Common myeloid progenitor, CD34-positive (primary cell): ENCODE data around the gene WDR33.

Source experiments
- CTCF ChIA-PET: fragments of 350-600 bp; sonication (Branson Sonifier 250); formaldehyde crosslinking; loops from one replicate; lab custom pipeline; 2021; ENCODE audit warnings: antibody characterized with exemption; lab: Charles Lee
- POLR2A ChIA-PET: fragments of 350-600 bp; sonication (Branson Sonifier 250); formaldehyde crosslinking; loops from one replicate; lab custom pipeline; 2021; ENCODE audit warnings: antibody characterized with exemption; lab: Charles Lee
- DNase-seq, 3 donors: peaks; one replicate each; pipeline versions ENCODE4 v3.0.0 to v3.0.0-alpha.2; 2013
- H3K27ac ChIP-seq, 2 experiments: 1 replicate in 1 of 2; 2 replicates in 1 of 2; pipeline ENCODE4 v1.7.0; 2013; ENCODE audit warnings: inconsistent platforms in 2 of 2, low read length in 2 of 2, mild to moderate bottlenecking in 2 of 2, low read depth in 1 of 2, moderate library complexity in 1 of 2; ENCODE audit not compliant: severe bottlenecking in 2 of 2, insufficient read depth in 1 of 2, poor library complexity in 1 of 2
- H3K27me3 ChIP-seq, 5 experiments: replicated peaks in 2 of 5; 1 replicate in 3 of 5; 2 replicates in 2 of 5; pipeline versions ENCODE4 v1.6.1 to v1.7.0; 2013; ENCODE audit warnings: low read length in 4 of 5, mild to moderate bottlenecking in 2 of 5, moderate library complexity in 2 of 5, inconsistent platforms in 1 of 5; ENCODE audit not compliant: insufficient read depth in 5 of 5, control insufficient read depth in 4 of 5
- H3K36me3 ChIP-seq, 4 experiments: 1 replicate in 2 of 4; 2 replicates in 2 of 4; pipeline versions ENCODE4 v1.6.1 to v1.7.0; 2013; ENCODE audit warnings: low read length in 3 of 4, control low read depth in 1 of 4, mild to moderate bottlenecking in 1 of 4; ENCODE audit not compliant: control insufficient read depth in 4 of 4, insufficient read depth in 4 of 4
- H3K4me1 ChIP-seq, 4 experiments: 1 replicate in 3 of 4; 2 replicates in 1 of 4; pipeline versions ENCODE4 v1.6.1 to v1.7.1; 2013; ENCODE audit warnings: low read length in 3 of 4, mild to moderate bottlenecking in 3 of 4, control low read depth in 1 of 4, inconsistent platforms in 1 of 4, moderate library complexity in 1 of 4; ENCODE audit not compliant: control insufficient read depth in 4 of 4, insufficient read depth in 4 of 4; ENCODE audit errors: control extremely low read depth in 1 of 4
- H3K4me3 ChIP-seq, 7 experiments: 1 replicate in 4 of 7; 2 replicates in 3 of 7; pipeline versions ENCODE4 v1.5.1 to v1.7.0; 2013; ENCODE audit warnings: mild to moderate bottlenecking in 7 of 7, low read length in 6 of 7, moderate library complexity in 6 of 7, inconsistent platforms in 2 of 7, low read depth in 2 of 7, control low read depth in 1 of 7; ENCODE audit not compliant: insufficient read depth in 4 of 7, control insufficient read depth in 1 of 7; ENCODE audit errors: extremely low read depth in 1 of 7
- H3K9me3 ChIP-seq, 5 experiments: 1 replicate in 4 of 5; 2 replicates in 1 of 5; pipeline versions ENCODE4 v1.6.1 to v1.7.1; 2013; ENCODE audit warnings: low read length in 4 of 5, mild to moderate bottlenecking in 2 of 5, inconsistent platforms in 1 of 5, low read depth in 1 of 5, moderate library complexity in 1 of 5; ENCODE audit not compliant: control insufficient read depth in 4 of 5, insufficient read depth in 2 of 5; ENCODE audit errors: control extremely low read depth in 1 of 5
- WGBS: methylation state at CpG from one replicate; pipeline ENCODE4 v1.1.5; 2013; ENCODE audit not compliant: insufficient coverage; 5-methylcytosine and 5-hydroxymethylcytosine counted together

WDR33 gene

DNA sequence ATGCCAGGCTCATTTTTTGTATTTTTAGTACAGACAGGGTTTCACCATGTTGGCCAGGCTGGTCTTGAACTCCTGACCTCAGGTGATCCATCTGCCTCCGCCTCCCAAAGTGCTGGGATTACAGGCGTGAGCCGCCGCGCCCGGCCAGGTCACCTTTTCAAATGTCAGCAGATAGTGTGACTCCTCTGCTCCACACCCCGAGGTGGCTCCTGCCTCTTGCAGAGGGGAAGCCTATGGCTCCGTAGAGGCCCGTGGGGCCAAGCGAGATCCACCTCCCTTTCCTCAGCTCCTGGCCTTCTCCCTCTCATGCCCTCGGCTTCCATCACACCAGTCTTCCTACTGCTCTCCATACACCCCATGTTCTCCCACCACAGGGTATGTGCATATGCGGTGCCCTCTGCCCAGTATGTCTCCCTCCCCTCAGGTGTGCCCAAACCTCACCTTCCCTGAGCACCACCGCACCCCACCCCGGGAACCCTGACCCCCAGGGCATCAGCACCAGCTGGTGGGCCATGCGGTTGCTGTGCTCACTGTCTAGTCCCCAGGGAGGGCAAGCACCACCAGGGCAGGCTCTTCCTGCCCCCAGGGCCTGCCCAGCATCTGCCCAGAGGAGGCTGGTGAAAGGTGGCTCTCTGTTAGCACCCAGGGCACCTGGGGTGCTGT is 154.3 kb downstream of the WDR33 start:
- CTCF ChIA-PET = interaction anchor here (0.7 to 2.0 kb wide), 3 partner anchors 9 to 271 kb away, joined by 3 to 6 read pairs (median 4); no protein-coding TSS in a partner anchor

DNA sequence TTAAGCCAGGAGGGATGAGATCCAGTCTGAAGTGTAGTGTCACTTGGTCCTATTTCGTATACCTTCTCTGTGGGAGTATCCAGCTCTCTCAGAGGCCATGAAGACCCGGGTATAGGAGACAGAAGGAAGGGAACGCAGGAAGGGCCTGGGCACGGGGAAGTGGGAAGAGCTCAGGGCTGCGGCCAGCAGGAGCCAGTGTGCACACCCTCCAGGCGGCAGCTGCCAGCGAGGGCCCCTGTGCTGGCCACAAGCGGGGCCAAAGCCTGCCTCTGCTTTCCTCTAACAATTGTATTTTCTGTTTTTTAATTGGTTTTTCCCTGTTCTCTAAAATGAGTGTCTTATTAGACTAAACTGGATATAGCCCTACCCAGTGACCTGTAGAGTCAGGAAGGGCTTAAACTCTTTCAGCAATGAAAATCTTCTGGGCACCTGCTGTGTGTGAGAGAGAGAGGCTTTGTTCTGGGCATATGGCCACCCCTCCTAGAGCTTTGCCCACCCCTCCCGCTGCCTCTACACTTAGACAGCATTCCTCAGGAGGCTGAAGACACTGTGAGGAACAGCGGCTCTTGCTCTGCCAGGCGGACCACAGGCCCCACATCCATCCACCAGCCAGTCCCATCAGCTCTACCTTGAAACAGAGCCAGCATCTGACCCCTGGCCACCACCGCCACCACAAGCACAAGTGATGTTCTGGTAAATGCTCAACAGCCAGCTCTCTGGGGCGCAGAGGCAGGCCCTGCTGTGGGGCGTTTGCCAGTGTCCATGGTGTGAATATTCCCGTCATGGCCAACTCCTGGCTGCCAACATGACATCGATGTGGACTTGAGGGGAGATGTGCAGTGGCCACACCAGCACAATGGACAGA is 155.5 kb downstream of the WDR33 start:
- H3K27ac ChIP-seq = no peak overlapping the region
- 97% methylated on average over 11 of the region's 16 CpGs for WGBS
- ChIA-PET CTCF (interaction anchor here (0.6 to 9.0 kb wide), 4 partner anchors 8 to 65 kb away, joined by 3 to 89 read pairs (median 3); no protein-coding TSS in a partner anchor), POLR2A (no interaction called here)
- H3K4me3 ChIP-seq = no peak overlapping the region
- no peaks in the 10 kb centered on the region for H3K27me3 ChIP-seq
- H3K9me3 ChIP-seq = no peaks in the 10 kb centered on the region
- DNase-seq = no peak
- H3K36me3 ChIP-seq = no peaks in the 10 kb centered on the region
- peaks cover 0 to 27% (median 20%) of the 10 kb centered on the region in 4 experiments for H3K4me1 ChIP-seq

More for the DNA sequence above, 154.3 kb downstream of the WDR33 start:
- DNase-seq = no peak
- WGBS = over 99% methylated on average over 12 of the region's 15 CpGs
- H3K4me3 ChIP-seq = no peak overlapping the region
- H3K9me3 ChIP-seq = no peaks in the 10 kb centered on the region
- H3K36me3 ChIP-seq = no peaks in the 10 kb centered on the region
- H3K27ac ChIP-seq = no peak overlapping the region
- POLR2A ChIA-PET = no interaction called here
- H3K27me3 ChIP-seq = no peaks in the 10 kb centered on the region
- peaks cover 0 to 27% (median 20%) of the 10 kb centered on the region in 4 experiments for H3K4me1 ChIP-seq

DNA sequence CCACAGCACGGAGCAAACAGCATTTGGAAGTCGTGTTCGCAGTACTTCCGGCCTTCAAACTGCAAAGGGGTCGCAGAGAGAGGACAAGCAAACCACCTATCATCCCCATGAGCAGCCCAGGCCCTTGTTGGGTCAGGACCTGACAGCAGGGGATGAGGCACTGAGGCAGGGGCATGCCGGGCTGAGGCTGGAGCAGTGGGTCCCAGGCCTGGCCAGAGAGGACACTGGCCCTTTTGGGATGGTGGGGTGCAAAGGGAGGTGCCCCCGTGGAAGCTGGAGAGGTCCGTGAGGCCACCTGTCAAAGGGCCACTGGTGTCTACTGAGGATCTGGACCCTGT is 156.2 kb downstream of the WDR33 start:
- no peaks in the 10 kb centered on the region for H3K27me3 ChIP-seq
- DNase-seq = no peak
- H3K9me3 ChIP-seq = no peaks in the 10 kb centered on the region
- ChIA-PET POLR2A (no interaction called here), CTCF (interaction anchor here (0.6 to 9.0 kb wide), 3 partner anchors 9 to 64 kb away, joined by 3 to 89 read pairs (median 3); no protein-coding TSS in a partner anchor)
- H3K4me3 ChIP-seq = no peak overlapping the region
- no peaks in the 10 kb centered on the region for H3K36me3 ChIP-seq
- WGBS = 95% methylated on average over 8 of the region's 8 CpGs
- H3K4me1 ChIP-seq = peaks cover 0 to 27% (median 19%) of the 10 kb centered on the region in 4 experiments
- no peak overlapping the region for H3K27ac ChIP-seq

DNA sequence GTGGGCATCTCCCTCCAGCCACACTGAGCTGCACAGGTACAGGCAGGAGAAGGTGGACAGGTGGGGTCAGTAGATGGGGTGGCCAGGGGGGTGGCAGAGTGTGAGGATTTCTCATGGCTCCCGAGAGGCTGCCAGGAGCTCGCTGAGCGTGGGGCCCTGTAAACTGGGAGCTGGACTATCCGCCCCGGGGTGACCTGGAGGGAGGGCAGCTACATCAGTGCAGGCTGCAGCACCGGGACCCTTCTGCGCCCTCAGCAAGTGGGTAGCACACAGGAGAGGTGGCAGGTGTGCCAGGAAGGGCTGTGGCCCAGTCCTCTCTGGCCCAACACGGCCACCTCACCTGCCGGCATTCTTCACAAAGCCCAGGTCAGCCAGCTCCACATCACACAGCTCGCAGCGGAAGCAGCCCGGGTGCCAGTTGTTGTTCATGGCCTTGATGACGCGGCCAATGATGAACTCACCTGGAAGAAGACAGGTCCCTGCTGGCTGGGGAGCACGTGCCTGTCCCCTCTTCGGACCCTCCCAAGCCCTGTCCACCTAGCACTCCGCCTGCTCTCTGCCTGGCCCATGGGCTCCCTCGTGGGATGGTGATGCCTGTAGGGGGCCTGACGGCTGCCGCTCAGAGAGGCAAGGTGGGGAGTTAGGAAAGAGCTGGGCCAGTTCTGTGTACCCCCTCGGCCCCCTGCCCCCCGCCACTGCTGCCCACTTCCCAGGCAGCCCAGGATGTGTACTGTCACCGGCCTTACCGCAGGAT is 156.7 kb downstream of the WDR33 start:
- Histone ChIP-seq H3K36me3 (no peaks in the 10 kb centered on the region), H3K4me1 (peaks cover 0 to 25% (median 21%) of the 10 kb centered on the region in 4 experiments), H3K9me3 (no peaks in the 10 kb centered on the region), H3K4me3 (no peak overlapping the region), H3K27ac (no peak overlapping the region), H3K27me3 (no peaks in the 10 kb centered on the region)
- no peak for DNase-seq
- WGBS = 97% methylated on average over 20 of the region's 24 CpGs
- ChIA-PET POLR2A (no interaction called here), CTCF (interaction anchor here (0.6 to 9.0 kb wide), 3 partner anchors 9 to 64 kb away, joined by 3 to 89 read pairs (median 3); no protein-coding TSS in a partner anchor)

DNA sequence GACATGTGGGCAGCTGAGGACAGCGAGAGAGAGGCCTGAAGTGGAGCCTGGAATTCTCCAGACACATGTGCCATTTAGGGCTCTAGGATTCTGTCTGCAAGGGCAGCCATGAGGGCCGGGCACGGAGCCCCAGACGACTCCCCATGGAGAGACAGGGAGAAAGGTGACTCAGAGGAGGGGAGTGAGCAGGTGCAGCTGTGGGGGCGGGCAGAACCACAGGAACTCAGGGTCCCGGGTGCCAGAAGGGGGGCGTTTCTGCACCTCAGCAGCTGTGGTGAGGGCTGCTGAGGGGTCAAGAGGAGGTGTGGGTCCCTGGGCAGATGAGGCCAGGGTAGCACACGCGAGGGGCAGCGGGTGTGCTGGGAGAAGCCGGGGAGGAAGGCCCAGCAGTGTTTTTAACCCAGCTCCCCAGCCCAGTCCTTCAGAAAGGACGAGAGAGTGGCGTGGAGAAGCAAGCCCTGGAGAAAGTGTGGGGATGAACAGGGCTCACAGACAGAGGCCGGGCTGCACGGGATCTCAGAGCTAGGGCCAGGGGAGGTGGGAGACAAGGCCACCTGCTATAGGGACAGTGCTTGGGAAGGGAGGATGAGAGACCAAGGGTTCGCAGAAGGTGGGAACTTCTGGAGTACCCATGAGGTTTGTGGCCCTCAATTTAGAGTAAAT is 157.4 kb downstream of the WDR33 start:
- Histone ChIP-seq H3K4me3 (no peak overlapping the region), H3K36me3 (no peaks in the 10 kb centered on the region), H3K9me3 (no peaks in the 10 kb centered on the region), H3K27ac (no peak overlapping the region), H3K27me3 (no peaks in the 10 kb centered on the region), H3K4me1 (peaks cover 0 to 27% (median 24%) of the 10 kb centered on the region in 4 experiments)
- DNase-seq = no peak
- CTCF ChIA-PET = interaction anchor here (1.1 to 9.0 kb wide), 5 partner anchors 13 to 70 kb away, joined by 3 to 89 read pairs (median 5); no protein-coding TSS in a partner anchor
- 92% methylated on average over 10 of the region's 16 CpGs for WGBS
- POLR2A ChIA-PET = no interaction called here

DNA sequence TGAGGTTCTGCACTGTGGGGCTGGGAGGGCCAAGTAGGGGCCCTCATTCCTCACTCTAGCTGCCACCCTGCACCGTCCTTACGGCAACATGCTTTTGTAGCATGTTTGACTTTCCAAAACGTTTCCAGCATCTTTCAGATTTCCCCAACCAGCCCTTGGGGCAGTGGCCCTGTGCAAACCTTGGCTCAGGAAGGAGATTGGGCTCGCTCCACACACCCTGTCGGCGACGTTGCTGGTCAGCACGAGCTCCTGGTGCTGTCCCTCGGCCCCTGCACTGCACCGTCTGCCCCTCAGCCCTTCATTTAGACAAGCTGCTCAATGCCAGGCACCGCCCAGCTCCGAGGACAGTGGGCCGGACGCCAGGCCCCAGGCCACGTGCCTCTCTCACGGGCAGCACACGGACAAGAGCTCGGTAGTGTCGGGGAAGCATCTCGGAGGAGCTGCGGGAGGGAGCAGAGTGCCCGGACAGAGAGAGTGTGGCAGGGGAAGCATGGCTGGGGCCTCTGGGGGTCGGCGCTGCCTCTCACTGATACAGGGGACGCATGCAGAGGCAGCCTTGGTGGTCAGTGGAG is 158.1 kb downstream of the WDR33 start:
- DNase-seq = no peak
- POLR2A ChIA-PET = interaction anchor here (0.6 kb wide), 1 partner anchor 42 kb away, joined by 3 read pairs; no protein-coding TSS in a partner anchor
- Histone ChIP-seq H3K36me3 (no peaks in the 10 kb centered on the region), H3K27me3 (no peaks in the 10 kb centered on the region), H3K27ac (no peak overlapping the region), H3K4me3 (no peak overlapping the region), H3K9me3 (no peaks in the 10 kb centered on the region), H3K4me1 (peaks cover 0 to 28% (median 25%) of the 10 kb centered on the region in 4 experiments)
- 91% methylated on average over 23 of the region's 25 CpGs for WGBS
- CTCF ChIA-PET = interaction anchor here (1.1 to 9.0 kb wide), 7 partner anchors 9 to 69 kb away, joined by 3 to 89 read pairs (median 5); no protein-coding TSS in a partner anchor
